DMS53 treated with DMSO at 0.1 percent for 48 hours (cell line): ENCODE results near the gene GOLT1B.

ENCODE experiments used
- DNase-seq: peaks from one replicate; lab custom pipeline; 2025; ENCODE audit not compliant: unreplicated experiment; lab: John Stamatoyannopoulos, UW

GOLT1B gene

GRCh38 chr12:21561158-21561557, 59.6 kb downstream of the GOLT1B start:
- DNase-seq, result no peak

GRCh38 chr12:21562859-21563258, 61.3 kb downstream of the GOLT1B start:
- DNase-seq, result no peak

- no peak for DNase-seq
Observed at GRCh38 chr12:21566223-21566906, 64.8 kb downstream of the GOLT1B start.

GRCh38 chr12:21566907-21567394, 65.4 kb downstream of the GOLT1B start:
- DNase-seq, result no peak
